Measurements from ENCODE around the gene NCR2. TPM values are rescaled to one million over a fixed set of nuclear protein-coding genes. Genes with fewer than 3 reads are reported as not detected.
A peak's percentile ranks its signal among the peaks of the same experiment; 100 is the strongest.
"Not testable (repeated sequence)": the region's sequence is repeated elsewhere in the genome, so short reads cannot be mapped to it uniquely, and the experiment has no call there.

The NCR2 gene
- not detected for total RNA-seq
- polyA plus RNA-seq, result not detected
- 0 to 0.09 (median 0) reads per million in 6 experiments for total RNA-seq

- H3K4me1 Mint-ChIP-seq, result peaks cover 41 to 61% (median 60%) of the 10 kb centered on the region in 4 donors
- peaks cover 0 to 2% (median 0%) of the 10 kb centered on the region in 5 donors for H3K27me3 Mint-ChIP-seq
- no peaks in the 10 kb centered on the region for H3K9me3 Mint-ChIP-seq
- H3K36me3 Mint-ChIP-seq, result no peaks in the 10 kb centered on the region
- ATAC-seq (no peak), DNase-seq (no peak)
- H3K4me3 Mint-ChIP-seq, result peak within 1 kb of the TSS; percentile 57 to 88 (median 72)
- POLR2A ChIA-PET, result interaction anchor here (0.8 to 1.7 kb wide), 4 partner anchors 10 to 135 kb away, joined by 3 to 5 read pairs (median 3); partner anchors contain the start of gene TREML2
- peak within 1 kb of the TSS; percentile 89 to 99 (median 94) for H3K27ac Mint-ChIP-seq
Observed at GRCh38 chr6:41335296-41335695, at the start of gene NCR2. TSS of gene NCR2 (plus strand) at chr6:41335608. CDS start at chr6:41335877, 269 bp downstream.

GRCh38 chr6:41286544-41287346 lies 48.7 kb upstream of the NCR2 start, which contains the start of gene TREM1:
TSS of gene TREM1 (minus strand) at chr6:41286682. CDS start at chr6:41286655, 27 bp downstream.
- Mint-ChIP-seq H3K4me1 (peaks cover 0 to 12% (median 9%) of the 10 kb centered on the region in 4 donors), H3K36me3 (peaks cover 0 to 6% (median 0%) of the 10 kb centered on the region in 3 donors), H3K4me3 (peak within 1 kb of the TSS in 1 of 10 donors; percentile 67), H3K27me3 (peaks cover 2 to 11% (median 5%) of the 10 kb centered on the region in 5 donors), H3K9me3 (peaks cover 0 to 3% (median 0%) of the 10 kb centered on the region in 9 donors), H3K27ac (peak within 1 kb of the TSS in 2 of 10 donors; percentile 38 to 56)
- DNase-seq (no peak), ATAC-seq (no peak)
- POLR2A ChIA-PET, result interaction anchor here (1.1 kb wide), 1 partner anchor 48 kb away, joined by 3 read pairs; no protein-coding TSS in a partner anchor

- POLR2A ChIA-PET, result interaction anchor here (1.1 to 1.2 kb wide), 2 partner anchors 21 to 46 kb away, joined by 3 to 4 read pairs; no protein-coding TSS in a partner anchor
- ATAC-seq, result no peak
- H3K27ac Mint-ChIP-seq, result no peak overlapping the region
- peaks cover 0 to 12% (median 7%) of the 10 kb centered on the region in 4 donors for H3K4me1 Mint-ChIP-seq
- no peaks in the 10 kb centered on the region for H3K9me3 Mint-ChIP-seq
- DNase-seq, result no peak
- H3K36me3 Mint-ChIP-seq, result peaks cover 0 to under 1% (median 0%) of the 10 kb centered on the region in 3 donors
- H3K27me3 Mint-ChIP-seq, result peaks cover 0 to 11% (median 3%) of the 10 kb centered on the region in 5 donors
- H3K4me3 Mint-ChIP-seq, result no peak overlapping the region
Observed at GRCh38 chr6:41288030-41288753, 47.2 kb upstream of the NCR2 start.

GRCh38 chr6:41288754-41289129 lies 46.7 kb upstream of the NCR2 start:
- no peak overlapping the region for H3K27ac Mint-ChIP-seq
- H3K9me3 Mint-ChIP-seq, result no peaks in the 10 kb centered on the region
- DNase-seq, result no peak
- POLR2A ChIA-PET, result interaction anchor here (1.2 kb wide), 1 partner anchor 21 kb away, joined by 4 read pairs; no protein-coding TSS in a partner anchor
- H3K36me3 Mint-ChIP-seq, result no peaks in the 10 kb centered on the region
- no peak overlapping the region for H3K4me3 Mint-ChIP-seq
- peaks cover 2 to 11% (median 7%) of the 10 kb centered on the region in 4 donors for H3K4me1 Mint-ChIP-seq
- peaks cover 0 to 11% (median 3%) of the 10 kb centered on the region in 5 donors for H3K27me3 Mint-ChIP-seq
- no peak for ATAC-seq

- no peak for DNase-seq
- H3K4me3 Mint-ChIP-seq, result no peak overlapping the region
- peaks cover 5 to 15% (median 9%) of the 10 kb centered on the region in 4 donors for H3K4me1 Mint-ChIP-seq
- H3K27ac Mint-ChIP-seq, result no peak overlapping the region
- peaks cover 0 to 11% (median 3%) of the 10 kb centered on the region in 5 donors for H3K27me3 Mint-ChIP-seq
- ATAC-seq, result no peak
- no peaks in the 10 kb centered on the region for H3K9me3 Mint-ChIP-seq
- no peaks in the 10 kb centered on the region for H3K36me3 Mint-ChIP-seq
- POLR2A ChIA-PET, result interaction anchor here (0.6 kb wide), 1 partner anchor 31 kb away, joined by 3 read pairs; no protein-coding TSS in a partner anchor
Observed at GRCh38 chr6:41289815-41290214, 45.6 kb upstream of the NCR2 start.

- H3K27ac Mint-ChIP-seq, result peak overlapping the region in 1 of 10 donors; percentile 34
- POLR2A ChIA-PET, result no interaction called here
- no peak for DNase-seq
- peaks cover 0 to 3% (median 0%) of the 10 kb centered on the region in 5 donors for H3K27me3 Mint-ChIP-seq
- H3K9me3 Mint-ChIP-seq, result no peaks in the 10 kb centered on the region
- no peak for ATAC-seq
- H3K36me3 Mint-ChIP-seq, result no peaks in the 10 kb centered on the region
- H3K4me1 Mint-ChIP-seq, result peaks cover 0 to 21% (median 11%) of the 10 kb centered on the region in 4 donors
- H3K4me3 Mint-ChIP-seq, result no peak overlapping the region
Observed at GRCh38 chr6:41291717-41292116, 43.7 kb upstream of the NCR2 start.

- ATAC-seq (no peak), DNase-seq (no peak)
- Mint-ChIP-seq H3K27me3 (no peaks in the 10 kb centered on the region), H3K9me3 (peaks cover 0 to 12% (median 0%) of the 10 kb centered on the region in 9 donors), H3K4me3 (no peak overlapping the region), H3K27ac (no peak overlapping the region), H3K4me1 (peaks cover 14 to 45% (median 33%) of the 10 kb centered on the region in 4 donors), H3K36me3 (no peaks in the 10 kb centered on the region)
- POLR2A ChIA-PET, result no interaction called here
Observed at GRCh38 chr6:41294214-41294872, 41.1 kb upstream of the NCR2 start.

GRCh38 chr6:41297248-41297647 lies 38.2 kb upstream of the NCR2 start:
- H3K9me3 Mint-ChIP-seq, result peaks cover 0 to 19% (median 1%) of the 10 kb centered on the region in 9 donors
- not testable (repeated sequence) for ATAC-seq, H3K36me3 Mint-ChIP-seq, DNase-seq, H3K27me3 Mint-ChIP-seq
- POLR2A ChIA-PET, result interaction anchor here (1.2 kb wide), 1 partner anchor 9 kb away, joined by 3 read pairs; no protein-coding TSS in a partner anchor
- peak overlapping the region in 2 of 10 donors; percentile 18 to 38 for H3K4me3 Mint-ChIP-seq
- peaks cover 18 to 57% (median 45%) of the 10 kb centered on the region in 4 donors for H3K4me1 Mint-ChIP-seq
- H3K27ac Mint-ChIP-seq, result peak overlapping the region in 3 of 10 donors; percentile 13 to 70 (median 49)

GRCh38 chr6:41298785-41299502 lies 36.5 kb upstream of the NCR2 start:
- Mint-ChIP-seq H3K27me3 (no peaks in the 10 kb centered on the region), H3K9me3 (peaks cover 0 to 19% (median 1%) of the 10 kb centered on the region in 9 donors), H3K27ac (peak overlapping the region; percentile 56 to 95 (median 88)), H3K4me3 (peak overlapping the region; percentile 52 to 84 (median 72)), H3K36me3 (peaks cover 0 to 2% (median 0%) of the 10 kb centered on the region in 3 donors), H3K4me1 (peaks cover 18 to 52% (median 47%) of the 10 kb centered on the region in 4 donors)
- peak; percentile 97 to 99 for ATAC-seq
- POLR2A ChIA-PET, result interaction anchor here (0.7 kb wide), 1 partner anchor 33 kb away, joined by 3 read pairs; no protein-coding TSS in a partner anchor
- DNase-seq, result peak in 4 of 10 donors; percentile 35 to 83 (median 69)

GRCh38 chr6:41302638-41303037 lies 32.8 kb upstream of the NCR2 start:
- Mint-ChIP-seq H3K36me3 (peaks cover 0 to 2% (median 0%) of the 10 kb centered on the region in 3 donors), H3K4me1 (peaks cover 19 to 50% (median 46%) of the 10 kb centered on the region in 4 donors), H3K27ac (peak overlapping the region in 1 of 10 donors; percentile 20), H3K4me3 (no peak overlapping the region), H3K27me3 (no peaks in the 10 kb centered on the region), H3K9me3 (peaks cover 0 to 15% (median 0%) of the 10 kb centered on the region in 9 donors)
- ATAC-seq, result no peak
- no peak for DNase-seq
- POLR2A ChIA-PET, result no interaction called here

All from naive thymus-derived CD8-positive, alpha-beta T cell (primary cell).